DOHH2 (cell line): ENCODE results near the gene MAP3K5.

Experiments
- EZH2phosphoT487 ChIP-seq: fragments of 200-600 bp; sonication (generic); IDR thresholded peaks from 2 replicates; pipeline ENCODE4 v1.6.1; 2017; ENCODE audit warnings: borderline replicate concordance, mild to moderate bottlenecking, antibody characterized with exemption, low read length, moderate library complexity, mixed read lengths
- TF ChIP-seq, protein P1 (sequence below): fragments of 200-600 bp; sonication (generic); IDR thresholded peaks from one replicate; pipeline ENCODE4 v1.5.1; 2014; ENCODE audit warnings: antibody characterized with exemption, mild to moderate bottlenecking, low read depth, low read length; ENCODE audit not compliant: poor library complexity, severe bottlenecking

DNA sequence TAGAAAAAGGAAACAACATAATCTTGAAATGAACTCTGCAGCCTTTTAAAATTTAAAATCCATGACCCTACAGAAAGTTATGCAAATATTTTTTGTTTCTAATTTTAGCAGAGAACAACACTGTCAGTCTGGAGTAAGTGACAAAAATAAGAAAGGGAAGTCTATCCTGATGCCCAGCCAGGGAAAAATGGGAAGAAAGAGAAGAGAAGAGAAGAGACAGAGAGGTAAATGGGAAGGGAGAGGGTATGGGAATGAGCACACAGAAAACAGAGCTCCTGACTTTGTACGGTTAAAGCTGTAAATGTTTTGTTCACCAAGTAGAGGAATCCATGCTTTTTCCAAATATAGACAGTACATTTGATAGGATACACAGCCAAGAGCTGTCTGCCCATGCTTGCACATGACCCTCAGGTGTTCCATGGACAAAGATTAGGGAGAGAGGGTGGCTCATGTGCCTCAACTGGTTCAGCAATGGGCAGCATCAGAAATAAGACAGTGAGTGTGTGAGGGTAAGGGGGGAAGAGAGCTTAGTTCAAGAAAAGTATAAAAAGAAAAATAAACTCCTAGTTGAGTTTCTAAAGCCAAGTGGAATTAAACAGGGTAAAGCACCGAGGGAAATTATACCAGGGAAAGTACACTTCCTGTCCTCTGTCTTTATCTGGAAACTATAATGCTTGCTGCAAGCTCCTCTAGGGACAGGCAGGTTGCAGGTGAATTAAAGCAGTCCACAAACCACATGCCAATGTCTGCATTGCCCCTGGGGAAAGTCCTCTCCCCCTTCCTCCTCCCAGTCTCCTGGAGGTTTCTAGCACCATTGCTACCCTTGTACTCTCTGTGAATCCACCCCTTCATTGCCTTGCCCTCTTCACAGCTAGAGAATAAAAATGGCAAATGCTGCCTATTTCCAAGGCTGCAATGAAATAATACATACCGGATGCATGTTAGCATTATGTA is 30.0 kb downstream of the MAP3K5 start:
- TF ChIP-seq, protein P1, sequence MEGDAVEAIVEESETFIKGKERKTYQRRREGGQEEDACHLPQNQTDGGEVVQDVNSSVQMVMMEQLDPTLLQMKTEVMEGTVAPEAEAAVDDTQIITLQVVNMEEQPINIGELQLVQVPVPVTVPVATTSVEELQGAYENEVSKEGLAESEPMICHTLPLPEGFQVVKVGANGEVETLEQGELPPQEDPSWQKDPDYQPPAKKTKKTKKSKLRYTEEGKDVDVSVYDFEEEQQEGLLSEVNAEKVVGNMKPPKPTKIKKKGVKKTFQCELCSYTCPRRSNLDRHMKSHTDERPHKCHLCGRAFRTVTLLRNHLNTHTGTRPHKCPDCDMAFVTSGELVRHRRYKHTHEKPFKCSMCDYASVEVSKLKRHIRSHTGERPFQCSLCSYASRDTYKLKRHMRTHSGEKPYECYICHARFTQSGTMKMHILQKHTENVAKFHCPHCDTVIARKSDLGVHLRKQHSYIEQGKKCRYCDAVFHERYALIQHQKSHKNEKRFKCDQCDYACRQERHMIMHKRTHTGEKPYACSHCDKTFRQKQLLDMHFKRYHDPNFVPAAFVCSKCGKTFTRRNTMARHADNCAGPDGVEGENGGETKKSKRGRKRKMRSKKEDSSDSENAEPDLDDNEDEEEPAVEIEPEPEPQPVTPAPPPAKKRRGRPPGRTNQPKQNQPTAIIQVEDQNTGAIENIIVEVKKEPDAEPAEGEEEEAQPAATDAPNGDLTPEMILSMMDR = no peak
- TF ChIP-seq EZH2phosphoT487 = no peak
